Astrocyte of the cerebellum (primary cell): ENCODE data around the gene THAP10.

Experiments
- DNase-seq: peaks from one replicate; pipeline ENCODE4 v3.0.0-alpha.2; 2011; ENCODE audit warnings: low read depth
- H3K4me3 ChIP-seq: 2 replicates; pipeline ENCODE4 v1.5.1; 2011; ENCODE audit warnings: mild to moderate bottlenecking, low read depth, low read length, moderate library complexity
- CTCF ChIP-seq: IDR thresholded peaks from 2 replicates; pipeline ENCODE4 v1.5.1; 2012; ENCODE audit warnings: low read length, low read depth, moderate library complexity, mild to moderate bottlenecking; ENCODE audit errors: missing control alignments
- in situ Hi-C: cut with HindIII; loops from 2 replicates; pipeline ENCODE4 v1.10.0; 2017; ENCODE audit warnings: low sequenced_read_pairs

THAP10 gene

GRCh38 chr15:70910958-70911357, 18.7 kb upstream of the THAP10 start:
- no peak overlapping the region for H3K4me3 ChIP-seq
- in situ Hi-C loops = no loop called here
- TF ChIP-seq CTCF = no peak
- no peak for DNase-seq

GRCh38 chr15:70907784-70908471, 15.7 kb upstream of the THAP10 start:
- no peak for DNase-seq
- H3K4me3 ChIP-seq = no peak overlapping the region
- in situ Hi-C loops = no loop called here
- no peak for TF ChIP-seq CTCF

GRCh38 chr15:70906842-70907241, 14.6 kb upstream of the THAP10 start:
- in situ Hi-C loops = no loop called here
- no peak overlapping the region for H3K4me3 ChIP-seq
- TF ChIP-seq CTCF = no peak
- peak; percentile 63 for DNase-seq

- peak; percentile 49 for DNase-seq
- no peak overlapping the region for H3K4me3 ChIP-seq
- no peak for TF ChIP-seq CTCF
- in situ Hi-C loops = no loop called here
Measured at GRCh38 chr15:70902107-70902506, 9.9 kb upstream of the THAP10 start.

- peak; percentile 70 for TF ChIP-seq CTCF
- in situ Hi-C loops = no loop called here
- peak; percentile 49 for DNase-seq
- peak overlapping the region; percentile 69 for H3K4me3 ChIP-seq
Measured at GRCh38 chr15:70892912-70893560, 803 bp upstream of the THAP10 start.

GRCh38 chr15:70882361-70882760, 9.9 kb downstream of the THAP10 start:
- in situ Hi-C loops = no loop called here
- no peak overlapping the region for H3K4me3 ChIP-seq
- no peak for TF ChIP-seq CTCF
- DNase-seq = no peak
